ENCODE data around the gene ST6GALNAC1. TPM values are rescaled to one million over a fixed set of nuclear protein-coding genes. Genes with fewer than 3 reads are reported as not detected.
A peak's percentile ranks its signal among the peaks of the same experiment; 100 is the strongest.
"Not testable (repeated sequence)": the region's sequence is repeated elsewhere in the genome, so short reads cannot be mapped to it uniquely, and the experiment has no call there.

ST6GALNAC1 gene
- total RNA-seq, 1 donor from 2014 or later = 16.6 TPM

GRCh38 chr17:76626442-76626841, 17.1 kb downstream of the ST6GALNAC1 start:
- Histone ChIP-seq H3K36me3 (no peaks in the 10 kb centered on the region), H3K4me3 (no peak overlapping the region), H3K27ac (no peak overlapping the region), H3K27me3 (ENCODE audit: low read depth) (no peaks in the 10 kb centered on the region), H3K9me3 (no peaks in the 10 kb centered on the region), H3K4me1 (peaks cover 9% of the 10 kb centered on the region)
- DNase-seq (no peak), ATAC-seq (peak; percentile 36 to 66)
- intact Hi-C loops (cut with DNase I) = no loop called here
- TF ChIP-seq CTCF (IDR thresholded peaks at IDR 0.05) = no peak

- H3K4me3 ChIP-seq = no peak overlapping the region
- intact Hi-C loops (cut with DNase I) = no loop called here
- peaks cover 9% of the 10 kb centered on the region for H3K4me1 ChIP-seq
- H3K27ac ChIP-seq = no peak overlapping the region
- TF ChIP-seq CTCF (IDR thresholded peaks at IDR 0.05) = no peak
- H3K27me3 ChIP-seq (ENCODE audit: low read depth) = no peaks in the 10 kb centered on the region
- H3K9me3 ChIP-seq = no peaks in the 10 kb centered on the region
- no peak for ATAC-seq
- DNase-seq = no peak
- H3K36me3 ChIP-seq = no peaks in the 10 kb centered on the region
Measured at GRCh38 chr17:76625496-76625895, 18.1 kb downstream of the ST6GALNAC1 start.

GRCh38 chr17:76623271-76624146, 20.0 kb downstream of the ST6GALNAC1 start:
- intact Hi-C loops (cut with DNase I) = no loop called here
- Histone ChIP-seq H3K4me1 (peaks cover 9% of the 10 kb centered on the region), H3K27me3 (ENCODE audit: low read depth) (no peaks in the 10 kb centered on the region), H3K9me3 (no peaks in the 10 kb centered on the region), H3K4me3 (no peak overlapping the region), H3K27ac (no peak overlapping the region), H3K36me3 (no peaks in the 10 kb centered on the region)
- DNase-seq = peak; percentile 87
- TF ChIP-seq CTCF (IDR thresholded peaks at IDR 0.05) = peak; percentile 96
- ATAC-seq = peak; percentile 93 to 94

- Histone ChIP-seq H3K27me3 (ENCODE audit: low read depth) (no peaks in the 10 kb centered on the region), H3K27ac (no peak overlapping the region), H3K4me1 (no peaks in the 10 kb centered on the region), H3K9me3 (no peaks in the 10 kb centered on the region), H3K4me3 (no peak overlapping the region), H3K36me3 (no peaks in the 10 kb centered on the region)
- no peak for ATAC-seq
- intact Hi-C loops (cut with DNase I) = no loop called here
- no peak for TF ChIP-seq CTCF (IDR thresholded peaks at IDR 0.05)
- no peak for DNase-seq
Measured at GRCh38 chr17:76617838-76618237, 25.7 kb downstream of the ST6GALNAC1 start.

- DNase-seq (no peak), ATAC-seq (peak in 1 of 2 donors; percentile 38)
- intact Hi-C loops (cut with DNase I) = no loop called here
- H3K4me3 ChIP-seq = no peak overlapping the region
- no peak for TF ChIP-seq CTCF (IDR thresholded peaks at IDR 0.05)
- H3K27me3 ChIP-seq (ENCODE audit: low read depth) = no peaks in the 10 kb centered on the region
- H3K27ac ChIP-seq = no peak overlapping the region
- no peaks in the 10 kb centered on the region for H3K4me1 ChIP-seq
- no peaks in the 10 kb centered on the region for H3K36me3 ChIP-seq
- H3K9me3 ChIP-seq = no peaks in the 10 kb centered on the region
Measured at GRCh38 chr17:76614912-76615617, 28.5 kb downstream of the ST6GALNAC1 start.

- DNase-seq; H3K4me3 ChIP-seq; H3K36me3 ChIP-seq; H3K27me3 ChIP-seq (ENCODE audit: low read depth); H3K9me3 ChIP-seq; H3K4me1 ChIP-seq; H3K27ac ChIP-seq; intact Hi-C loops (cut with DNase I); ATAC-seq: not testable (repeated sequence)
Measured at GRCh38 chr17:76614064-76614759, 29.3 kb downstream of the ST6GALNAC1 start.

All from lower lobe of right lung (tissue), 2 donors.